GM18499 (cell line): ENCODE measurements around the gene LSR.
"Not testable (repeated sequence)": the region's sequence is repeated elsewhere in the genome, so short reads cannot be mapped to it uniquely, and the experiment has no call there.

Experiments
- ATAC-seq: cut with Tn5 transposase; IDR thresholded peaks from one replicate; pipeline ENCODE4 v1.9.1; 2021; ENCODE audit warnings: moderate number of reproducible peaks; ENCODE audit not compliant: insufficient read depth, unreplicated experiment

The LSR gene

GRCh38 chr19:35284153-35285094 lies 35.6 kb downstream of the LSR start:
- no peak for ATAC-seq

GRCh38 chr19:35285095-35285449 lies 36.3 kb downstream of the LSR start:
- no peak for ATAC-seq

- not testable (repeated sequence) for ATAC-seq
Measured at GRCh38 chr19:35285465-35285864, 36.7 kb downstream of the LSR start.

- ATAC-seq = not testable (repeated sequence)
Measured at GRCh38 chr19:35286101-35286500, 37.3 kb downstream of the LSR start.

GRCh38 chr19:35287713-35288112 lies 38.9 kb downstream of the LSR start:
- no peak for ATAC-seq

- ATAC-seq = no peak
Measured at GRCh38 chr19:35288331-35288730, 39.5 kb downstream of the LSR start.

GRCh38 chr19:35288906-35289305 lies 40.1 kb downstream of the LSR start:
- no peak for ATAC-seq

- no peak for ATAC-seq
Measured at GRCh38 chr19:35290381-35291127, 41.8 kb downstream of the LSR start.

- no peak for ATAC-seq
Measured at GRCh38 chr19:35291259-35291658, 42.5 kb downstream of the LSR start.

- no peak for ATAC-seq
Measured at GRCh38 chr19:35291916-35292315, 43.1 kb downstream of the LSR start, which contains the start of gene MAG. TSS of gene MAG (plus strand) at chr19:35292161. CDS start at chr19:35295409, 3,248 bp downstream.

GRCh38 chr19:35292421-35293362 lies 43.9 kb downstream of the LSR start:
- no peak for ATAC-seq

GRCh38 chr19:35293363-35293739 lies 44.5 kb downstream of the LSR start:
- ATAC-seq = no peak

GRCh38 chr19:35293808-35294207 lies 45.0 kb downstream of the LSR start:
- no peak for ATAC-seq

- ATAC-seq = no peak
Measured at GRCh38 chr19:35294328-35294727, 45.5 kb downstream of the LSR start.

GRCh38 chr19:35294859-35295791 lies 46.3 kb downstream of the LSR start:
- ATAC-seq = no peak

GRCh38 chr19:35295792-35296462 lies 47.1 kb downstream of the LSR start:
- no peak for ATAC-seq

- ATAC-seq = no peak
Measured at GRCh38 chr19:35296644-35297514, 48.1 kb downstream of the LSR start.

GRCh38 chr19:35297515-35297848 lies 48.7 kb downstream of the LSR start:
- ATAC-seq = no peak
